Neural cell (in vitro differentiated cells): Measurements from ENCODE around the gene GIMAP2. TPM values are rescaled to one million over a fixed set of nuclear protein-coding genes. Genes with fewer than 3 reads are reported as not detected.

Experiments used
- H2AFZ ChIP-seq: fragments of 200-600, 300-800 bp; sonication (generic), shearing (Covaris generic); 2 replicates; pipeline ENCODE4 v1.6.0; 2014; ENCODE audit warnings: low read depth, mild to moderate bottlenecking, antibody characterized with exemption, low read length, moderate library complexity
- H3F3A ChIP-seq: fragments of 200-600 bp; shearing (Covaris generic); 2 replicates; pipeline ENCODE4 v1.6.1; 2016; ENCODE audit warnings: mild to moderate bottlenecking, moderate library complexity, mixed read lengths, antibody characterized with exemption, low read length; ENCODE audit not compliant: insufficient read depth, poor library complexity, severe bottlenecking
- H3K27ac ChIP-seq: fragments of 200-600, 300-800 bp; sonication (generic), shearing (Covaris generic); 2 replicates; pipeline ENCODE4 v1.5.1; 2014; ENCODE audit warnings: mild to moderate bottlenecking, low read length, moderate library complexity
- H3K27me3 ChIP-seq: fragments of 300-800, 200-600 bp; sonication (generic), shearing (Covaris generic); 2 replicates; pipeline ENCODE4 v1.6.0; 2014; ENCODE audit warnings: mild to moderate bottlenecking, low read depth, low read length, moderate library complexity; ENCODE audit not compliant: insufficient read depth
- H3K36me3 ChIP-seq: fragments of 300-800, 200-600 bp; sonication (generic), shearing (Covaris generic); 2 replicates; pipeline ENCODE4 v1.5.1; 2014; ENCODE audit warnings: mild to moderate bottlenecking, antibody characterized with exemption, low read length, moderate library complexity; ENCODE audit not compliant: insufficient read depth
- H3K4me2 ChIP-seq: fragments of 300-800, 200-600 bp; sonication (generic), shearing (Covaris generic); 2 replicates; pipeline ENCODE4 v1.6.0; 2014; ENCODE audit warnings: mild to moderate bottlenecking, low read length
- H3K4me3 ChIP-seq: fragments of 300-800, 200-600 bp; sonication (generic), shearing (Covaris generic); 2 replicates; pipeline ENCODE4 v1.5.1; 2014; ENCODE audit warnings: mild to moderate bottlenecking, low read length, moderate library complexity
- H3K79me2 ChIP-seq: fragments of 200-600 bp; shearing (Covaris generic); replicated peaks from 2 replicates; pipeline ENCODE4 v1.6.0; 2014; ENCODE audit warnings: mild to moderate bottlenecking, low read length, moderate library complexity; ENCODE audit not compliant: insufficient read depth
- H3K9ac ChIP-seq: fragments of 300-800, 200-600 bp; sonication (generic), shearing (Covaris generic); 2 replicates; pipeline ENCODE4 v1.6.1; 2016; ENCODE audit warnings: mild to moderate bottlenecking, low read length, mixed read lengths
- H3K9me2 ChIP-seq: fragments of 200-600 bp; shearing (Covaris generic); 2 replicates; pipeline ENCODE4 v1.6.1; 2016; ENCODE audit warnings: mild to moderate bottlenecking, low read length, mixed read lengths; ENCODE audit not compliant: insufficient read depth
- H3K9me3 ChIP-seq: fragments of 200-600, 300-800 bp; sonication (generic), shearing (Covaris generic); 2 replicates; pipeline ENCODE4 v1.6.1; 2016; ENCODE audit warnings: mild to moderate bottlenecking, mixed run types, low read length, moderate library complexity, mixed read lengths
- H4K20me1 ChIP-seq: fragments of 200-600 bp; shearing (Covaris generic); 2 replicates; pipeline ENCODE4 v1.6.1; 2016; ENCODE audit warnings: mild to moderate bottlenecking, mixed run types; ENCODE audit not compliant: insufficient read depth
- EP300 ChIP-seq: fragments of 450-650 bp; conservative IDR thresholded peaks from 2 replicates; pipeline ENCODE4 v1.6.1; 2014; ENCODE audit warnings: antibody characterized with exemption, mild to moderate bottlenecking, moderate library complexity; ENCODE audit not compliant: poor library complexity, severe bottlenecking
- EZH2 ChIP-seq: fragments of 200-600, 300-800 bp; shearing (Covaris generic), sonication (generic); IDR thresholded peaks from 2 replicates; pipeline ENCODE4 v1.6.1; 2014; ENCODE audit warnings: antibody characterized with exemption, low read length, borderline replicate concordance, mild to moderate bottlenecking; ENCODE audit not compliant: insufficient read depth, poor library complexity, severe bottlenecking
- MXI1 ChIP-seq: fragments of 450-650 bp; conservative IDR thresholded peaks from 2 replicates; pipeline ENCODE4 v1.6.1; 2014; ENCODE audit warnings: antibody characterized with exemption, mild to moderate bottlenecking; ENCODE audit not compliant: poor library complexity, severe bottlenecking
- POLR2AphosphoS5 ChIP-seq: IDR thresholded peaks from 2 replicates; pipeline ENCODE4 v1.6.1; 2012
- RAD21 ChIP-seq: fragments of 450-650 bp; conservative IDR thresholded peaks from 2 replicates; pipeline ENCODE4 v1.6.1; 2014; ENCODE audit warnings: antibody characterized with exemption, mild to moderate bottlenecking, moderate library complexity
- SMC3 ChIP-seq: fragments of 450-650 bp; conservative IDR thresholded peaks from 2 replicates; pipeline ENCODE4 v1.6.1; 2014; ENCODE audit warnings: antibody characterized with exemption, mild to moderate bottlenecking, moderate library complexity; ENCODE audit not compliant: poor library complexity
- TAF1 ChIP-seq: IDR thresholded peaks from 2 replicates; pipeline ENCODE4 v1.6.1; 2012; ENCODE audit warnings: low read depth
- polyA minus RNA-seq: library from RNA; depleted of rRNA, polyadenylated mRNA; stranded (reverse); fragments of >200 nt; gene quantifications from 2 replicates; pipeline ENCODE4 v1.2.3, GENCODE V29; 2014
- polyA plus RNA-seq: library from polyadenylated mRNA; depleted of rRNA; stranded (reverse); fragments of >200 nt; gene quantifications from 2 replicates; pipeline ENCODE4 v1.2.3, GENCODE V29; 2014
- TF ChIP-seq, protein P1 (sequence below): fragments of 450-650 bp; IDR thresholded peaks from 2 replicates; pipeline ENCODE4 v1.5.1; 2014; ENCODE audit warnings: antibody characterized with exemption, mild to moderate bottlenecking, moderate library complexity; ENCODE audit not compliant: poor library complexity, severe bottlenecking
- TF ChIP-seq, protein P2 (sequence below): IDR thresholded peaks from 2 replicates; pipeline ENCODE4 v1.6.1; 2012; ENCODE audit warnings: borderline replicate concordance

The GIMAP2 gene
- not detected in 2 replicates for polyA plus RNA-seq
- polyA minus RNA-seq = not detected in 2 replicates

DNA sequence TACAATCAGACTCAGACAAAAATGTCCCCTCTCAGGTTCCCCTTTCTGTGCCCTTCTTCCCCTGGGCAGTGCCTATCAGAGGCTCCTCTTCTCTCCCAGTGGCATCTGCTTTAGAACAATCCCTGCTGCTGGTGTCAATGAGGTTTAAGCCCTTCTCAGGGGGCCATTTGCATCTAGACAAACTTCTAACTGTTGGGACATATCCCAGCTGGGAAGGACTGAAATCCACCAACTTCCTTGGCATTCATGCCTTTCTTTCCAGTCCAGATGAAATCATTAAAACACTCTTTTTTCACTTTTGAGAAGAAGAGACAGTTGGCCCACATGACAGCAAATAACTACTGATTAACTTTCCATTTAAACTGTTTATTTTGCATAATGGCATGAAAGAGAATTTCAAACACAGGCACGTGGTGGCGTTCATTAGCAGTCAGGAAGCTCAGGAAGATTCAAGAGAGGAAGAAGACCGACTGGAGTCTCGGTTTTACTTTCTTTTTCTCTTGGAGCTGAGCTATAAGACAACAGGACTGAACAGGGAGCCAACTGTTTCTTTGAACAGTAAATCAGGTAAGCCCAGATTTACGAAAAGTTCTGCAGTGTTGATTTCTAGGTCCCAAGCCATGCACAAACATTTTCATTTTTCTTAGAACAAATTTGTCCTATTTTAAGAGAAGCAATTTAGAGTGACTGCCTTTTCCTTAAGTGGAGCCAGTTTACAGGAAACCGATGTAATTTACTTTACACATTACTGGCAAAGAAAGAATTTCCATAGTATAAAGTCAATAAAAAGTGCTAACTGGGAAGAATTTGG lies at the start of gene GIMAP2:
Gene GIMAP2 (plus strand): TSS at position 488 of the 811 bp plus-strand sequence. CDS start 1,354 bp downstream, outside the sequence.
- no peak within 1 kb of the TSS for H3K4me3 ChIP-seq
- no peaks in the 10 kb centered on the region for H4K20me1 ChIP-seq
- peaks cover 2% of the 10 kb centered on the region for H3K9me3 ChIP-seq
- H3K27ac ChIP-seq = no peak within 1 kb of the TSS
- H3K9me2 ChIP-seq = no peaks in the 10 kb centered on the region
- H3F3A ChIP-seq = no peaks in the 10 kb centered on the region
- H3K79me2 ChIP-seq = no peaks in the 10 kb centered on the region
- H3K36me3 ChIP-seq = no peaks in the 10 kb centered on the region
- H3K27me3 ChIP-seq = no peaks in the 10 kb centered on the region
- TF ChIP-seq, protein P1, sequence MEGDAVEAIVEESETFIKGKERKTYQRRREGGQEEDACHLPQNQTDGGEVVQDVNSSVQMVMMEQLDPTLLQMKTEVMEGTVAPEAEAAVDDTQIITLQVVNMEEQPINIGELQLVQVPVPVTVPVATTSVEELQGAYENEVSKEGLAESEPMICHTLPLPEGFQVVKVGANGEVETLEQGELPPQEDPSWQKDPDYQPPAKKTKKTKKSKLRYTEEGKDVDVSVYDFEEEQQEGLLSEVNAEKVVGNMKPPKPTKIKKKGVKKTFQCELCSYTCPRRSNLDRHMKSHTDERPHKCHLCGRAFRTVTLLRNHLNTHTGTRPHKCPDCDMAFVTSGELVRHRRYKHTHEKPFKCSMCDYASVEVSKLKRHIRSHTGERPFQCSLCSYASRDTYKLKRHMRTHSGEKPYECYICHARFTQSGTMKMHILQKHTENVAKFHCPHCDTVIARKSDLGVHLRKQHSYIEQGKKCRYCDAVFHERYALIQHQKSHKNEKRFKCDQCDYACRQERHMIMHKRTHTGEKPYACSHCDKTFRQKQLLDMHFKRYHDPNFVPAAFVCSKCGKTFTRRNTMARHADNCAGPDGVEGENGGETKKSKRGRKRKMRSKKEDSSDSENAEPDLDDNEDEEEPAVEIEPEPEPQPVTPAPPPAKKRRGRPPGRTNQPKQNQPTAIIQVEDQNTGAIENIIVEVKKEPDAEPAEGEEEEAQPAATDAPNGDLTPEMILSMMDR = no peak
- no peak for TF ChIP-seq EP300
- no peak within 1 kb of the TSS for H3K4me2 ChIP-seq
- no peak within 1 kb of the TSS for H2AFZ ChIP-seq
- no peak within 1 kb of the TSS for H3K9ac ChIP-seq

DNA sequence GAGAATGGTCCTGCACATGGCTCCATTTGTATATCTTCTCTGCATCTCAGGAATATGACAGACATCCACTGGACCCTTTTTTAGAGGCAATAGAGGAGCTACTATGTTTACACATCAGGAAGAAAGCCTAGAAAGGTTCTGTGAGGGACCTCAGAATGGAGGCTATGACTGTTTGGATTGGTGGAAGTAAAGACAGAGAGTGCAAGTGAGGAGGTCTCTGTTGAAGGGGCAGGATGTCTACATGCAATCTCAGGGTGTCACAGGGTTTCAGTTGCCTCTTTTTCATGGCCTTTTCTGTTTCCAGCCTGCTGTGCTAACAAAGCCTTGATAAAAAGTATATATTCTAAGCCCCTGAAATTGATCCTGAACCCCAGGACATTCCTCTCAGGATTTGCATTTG lies 43.7 kb upstream of the GIMAP2 start:
- Histone ChIP-seq H3F3A (no peaks in the 10 kb centered on the region), H3K27ac (no peak overlapping the region), H3K9me2 (no peaks in the 10 kb centered on the region), H3K9ac (no peak overlapping the region), H3K27me3 (no peaks in the 10 kb centered on the region), H3K79me2 (no peaks in the 10 kb centered on the region), H3K4me2 (no peak overlapping the region), H2AFZ (no peak overlapping the region), H3K36me3 (no peaks in the 10 kb centered on the region), H3K4me3 (no peak overlapping the region), H3K9me3 (no peaks in the 10 kb centered on the region), H4K20me1 (no peaks in the 10 kb centered on the region)
- TF ChIP-seq SMC3 = no peak
- TF ChIP-seq POLR2AphosphoS5 = no peak
- no peak for TF ChIP-seq MXI1
- no peak for TF ChIP-seq RAD21
- no peak for TF ChIP-seq EZH2
- TF ChIP-seq TAF1 = no peak
- TF ChIP-seq, protein P2, sequence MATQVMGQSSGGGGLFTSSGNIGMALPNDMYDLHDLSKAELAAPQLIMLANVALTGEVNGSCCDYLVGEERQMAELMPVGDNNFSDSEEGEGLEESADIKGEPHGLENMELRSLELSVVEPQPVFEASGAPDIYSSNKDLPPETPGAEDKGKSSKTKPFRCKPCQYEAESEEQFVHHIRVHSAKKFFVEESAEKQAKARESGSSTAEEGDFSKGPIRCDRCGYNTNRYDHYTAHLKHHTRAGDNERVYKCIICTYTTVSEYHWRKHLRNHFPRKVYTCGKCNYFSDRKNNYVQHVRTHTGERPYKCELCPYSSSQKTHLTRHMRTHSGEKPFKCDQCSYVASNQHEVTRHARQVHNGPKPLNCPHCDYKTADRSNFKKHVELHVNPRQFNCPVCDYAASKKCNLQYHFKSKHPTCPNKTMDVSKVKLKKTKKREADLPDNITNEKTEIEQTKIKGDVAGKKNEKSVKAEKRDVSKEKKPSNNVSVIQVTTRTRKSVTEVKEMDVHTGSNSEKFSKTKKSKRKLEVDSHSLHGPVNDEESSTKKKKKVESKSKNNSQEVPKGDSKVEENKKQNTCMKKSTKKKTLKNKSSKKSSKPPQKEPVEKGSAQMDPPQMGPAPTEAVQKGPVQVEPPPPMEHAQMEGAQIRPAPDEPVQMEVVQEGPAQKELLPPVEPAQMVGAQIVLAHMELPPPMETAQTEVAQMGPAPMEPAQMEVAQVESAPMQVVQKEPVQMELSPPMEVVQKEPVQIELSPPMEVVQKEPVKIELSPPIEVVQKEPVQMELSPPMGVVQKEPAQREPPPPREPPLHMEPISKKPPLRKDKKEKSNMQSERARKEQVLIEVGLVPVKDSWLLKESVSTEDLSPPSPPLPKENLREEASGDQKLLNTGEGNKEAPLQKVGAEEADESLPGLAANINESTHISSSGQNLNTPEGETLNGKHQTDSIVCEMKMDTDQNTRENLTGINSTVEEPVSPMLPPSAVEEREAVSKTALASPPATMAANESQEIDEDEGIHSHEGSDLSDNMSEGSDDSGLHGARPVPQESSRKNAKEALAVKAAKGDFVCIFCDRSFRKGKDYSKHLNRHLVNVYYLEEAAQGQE = no peak
- TF ChIP-seq, protein P1 = no peak
- no peak for TF ChIP-seq EP300
